GM18502 (cell line): ENCODE results near the gene DMD.

Experiments
- ATAC-seq: cut with Tn5 transposase; IDR thresholded peaks from one replicate; pipeline ENCODE4 v1.9.1; 2021; ENCODE audit warnings: mild to moderate bottlenecking; ENCODE audit not compliant: unreplicated experiment, poor library complexity

The DMD gene

DNA sequence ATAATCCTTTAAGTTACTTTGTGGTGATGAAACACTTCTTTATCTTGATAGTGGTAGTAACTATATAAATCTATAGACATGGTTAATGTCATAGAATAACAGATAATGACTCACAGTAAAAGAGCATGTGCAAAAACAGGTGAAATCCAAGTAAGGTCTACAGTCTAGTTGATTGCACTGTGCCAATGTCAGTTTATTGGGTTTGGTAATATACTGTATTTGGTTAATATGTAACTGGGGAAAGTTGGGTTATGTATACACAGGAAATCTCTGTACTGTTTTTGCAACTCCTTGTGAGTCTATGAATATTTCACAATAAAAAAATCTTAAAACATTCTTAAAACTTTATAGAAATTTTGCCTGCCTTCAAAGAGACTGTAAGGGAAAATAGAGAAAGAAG lies 1071.9 kb downstream of the DMD start:
- ATAC-seq, result no peak

DNA sequence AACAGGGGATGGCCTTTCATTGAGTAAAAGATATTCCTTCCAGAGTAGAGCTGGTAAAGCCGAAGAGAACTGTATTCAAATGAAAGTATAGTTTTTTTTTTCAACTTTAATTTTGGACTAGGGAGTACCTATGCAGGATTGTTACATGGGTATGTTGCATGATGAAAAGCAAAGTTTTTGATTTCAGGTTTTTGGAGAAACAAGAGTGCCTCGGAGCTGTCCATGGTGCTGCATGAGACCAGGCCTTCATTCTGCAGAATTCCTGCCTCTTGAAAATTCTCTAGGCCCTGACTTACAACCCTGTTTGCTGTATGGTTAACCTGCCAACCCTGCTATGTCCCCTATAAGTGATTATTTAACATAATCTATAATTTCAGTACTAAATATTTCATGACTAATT lies 1073.8 kb downstream of the DMD start:
- no peak for ATAC-seq

GRCh38 chrX:32126997-32127396 lies 1084.4 kb downstream of the DMD start:
- no peak for ATAC-seq

GRCh38 chrX:32118832-32119231 lies 1092.5 kb downstream of the DMD start:
- ATAC-seq, result no peak

DNA sequence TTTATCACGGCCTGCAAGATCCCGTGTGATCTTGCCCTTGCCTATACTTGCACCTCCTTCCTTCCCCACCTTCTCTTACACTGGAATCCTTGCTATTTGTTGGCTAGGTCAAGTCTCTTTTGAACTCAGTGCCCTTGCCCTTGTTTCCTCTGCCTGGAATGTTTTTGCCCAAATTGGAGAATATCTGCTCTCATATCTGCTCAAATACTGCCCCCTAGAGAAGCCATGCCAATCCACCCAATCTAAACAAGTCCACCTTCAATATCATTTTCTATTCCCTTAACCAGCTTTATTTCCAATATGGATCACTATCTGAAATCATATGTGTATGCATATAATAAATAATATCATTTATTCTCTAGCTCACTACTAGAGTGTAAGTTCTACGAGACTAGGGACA lies 1095.3 kb downstream of the DMD start:
- no peak for ATAC-seq

DNA sequence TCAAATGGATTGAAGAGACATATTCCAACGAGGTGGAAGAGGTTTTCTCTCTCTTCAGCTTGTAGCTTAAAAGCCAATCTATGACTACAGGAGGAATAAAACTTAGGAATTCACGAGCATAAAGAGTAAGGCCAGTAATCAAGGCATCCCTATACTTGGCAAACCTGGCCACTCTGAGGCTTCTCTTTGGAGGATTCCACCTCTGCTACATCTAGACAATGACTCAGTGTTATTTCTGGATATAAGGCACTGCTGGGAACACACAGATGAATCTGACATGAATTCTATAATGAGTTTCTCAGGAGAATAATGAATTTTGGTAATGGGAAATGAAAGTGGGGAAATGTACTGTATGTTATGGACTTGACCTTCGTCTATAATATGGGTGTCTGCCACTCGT lies 1123.7 kb downstream of the DMD start:
- no peak for ATAC-seq

DNA sequence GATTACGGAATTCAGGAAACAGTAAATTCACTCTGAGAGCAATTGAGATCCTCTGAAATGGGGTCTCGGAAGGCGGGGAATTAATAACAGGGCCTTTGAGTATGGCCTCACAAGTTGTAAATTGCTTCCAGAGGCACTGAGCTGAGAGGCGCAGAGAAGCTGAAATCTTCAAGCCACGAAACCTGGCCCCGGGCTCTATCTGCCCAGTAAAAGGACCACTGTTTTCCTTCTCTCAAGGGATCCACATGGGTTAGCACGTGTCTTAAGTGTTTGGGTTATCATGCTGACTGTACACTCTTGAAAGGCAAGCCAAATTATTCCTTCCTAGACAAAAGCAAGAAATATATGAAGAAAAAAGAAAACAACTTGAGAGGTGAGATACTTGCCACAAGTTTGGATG lies 1126.6 kb downstream of the DMD start:
- ATAC-seq, result no peak

- no peak for ATAC-seq
Measured at GRCh38 chrX:32048285-32048684, 1163.1 kb downstream of the DMD start.

- ATAC-seq, result no peak
Measured at GRCh38 chrX:32045149-32045548, 1166.2 kb downstream of the DMD start.

DNA sequence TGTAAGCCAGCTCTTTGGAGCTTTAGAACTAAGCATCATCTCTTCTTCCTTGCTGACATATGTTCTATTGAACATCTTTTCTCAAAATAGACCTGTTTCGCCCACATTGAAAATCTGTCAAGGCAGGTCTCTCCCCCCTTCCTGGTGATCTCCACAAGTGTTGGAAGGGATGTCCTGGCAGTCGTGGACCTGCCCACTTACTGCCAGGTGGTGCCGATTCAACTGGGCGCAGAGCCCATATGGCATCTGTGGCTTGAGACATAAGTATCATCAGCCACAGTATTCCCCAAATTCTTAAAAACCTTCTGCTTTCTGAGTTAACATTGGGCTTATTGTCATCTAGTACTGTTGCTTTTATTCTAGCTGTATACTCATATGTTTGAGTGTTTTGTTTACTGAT lies 1170.2 kb downstream of the DMD start:
- no peak for ATAC-seq

GRCh38 chrX:32026772-32027171 lies 1184.6 kb downstream of the DMD start:
- no peak for ATAC-seq

DNA sequence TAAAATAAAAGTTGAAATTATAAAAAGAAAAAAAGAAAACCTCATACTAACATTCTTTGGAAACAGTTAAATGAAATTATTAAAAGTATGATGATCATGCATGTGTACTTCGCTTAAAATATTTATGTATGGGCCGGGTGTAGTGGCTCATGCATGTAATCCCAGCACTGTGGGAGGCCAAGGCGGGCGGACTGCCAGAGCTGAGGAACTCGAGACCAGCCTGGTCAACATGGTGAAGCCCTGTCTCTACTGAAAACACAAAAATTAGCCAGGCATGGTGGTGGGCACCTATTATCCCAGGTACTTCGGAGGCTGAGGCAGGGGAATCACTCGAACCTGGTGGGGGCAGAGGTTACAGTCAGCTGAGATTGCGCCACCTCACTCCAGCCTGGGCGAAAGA lies 1187.3 kb downstream of the DMD start:
- ATAC-seq, result no peak

DNA sequence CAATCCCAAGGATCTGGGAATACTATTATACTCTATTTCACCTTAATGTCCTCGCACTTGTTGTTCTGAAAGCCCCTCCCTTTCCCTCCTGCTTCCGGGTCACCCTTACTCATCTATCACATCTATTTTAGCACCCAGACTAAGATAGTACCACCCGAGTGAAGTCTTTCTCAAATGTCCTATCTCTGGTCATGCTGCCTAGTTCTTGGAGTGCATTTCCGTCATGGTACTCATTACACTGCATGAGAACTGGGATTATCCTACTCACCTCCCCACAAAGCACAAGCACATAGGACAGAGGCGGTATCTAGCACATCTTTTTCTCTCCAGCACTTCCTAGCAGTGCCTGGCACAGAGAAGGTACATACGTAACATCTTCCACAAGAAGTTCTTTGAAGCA lies 1195.2 kb downstream of the DMD start:
- no peak for ATAC-seq

GRCh38 chrX:32010948-32011347 lies 1200.4 kb downstream of the DMD start:
- no peak for ATAC-seq

- ATAC-seq, result no peak
Measured at GRCh38 chrX:32010212-32010611, 1201.1 kb downstream of the DMD start.

DNA sequence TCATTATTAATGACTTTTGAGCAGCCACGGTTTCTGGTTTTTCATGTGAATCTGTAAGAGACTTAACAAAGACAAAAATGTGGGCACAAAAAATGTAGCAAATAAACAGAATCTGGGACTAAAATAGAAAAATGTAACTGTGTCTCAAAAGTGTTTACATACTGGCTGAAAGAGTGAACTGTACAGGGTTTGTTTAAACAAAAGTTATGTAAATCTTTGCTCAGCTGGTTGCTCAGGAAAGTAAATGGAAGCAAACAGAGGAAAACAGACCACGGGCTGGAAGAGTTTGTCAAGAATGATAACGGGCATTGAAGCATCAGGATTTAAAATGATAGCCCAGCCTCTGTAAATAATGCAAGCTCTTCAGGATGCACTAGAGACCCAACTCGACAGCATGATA lies 1217.7 kb downstream of the DMD start:
- ATAC-seq, result no peak

- no peak for ATAC-seq
Measured at GRCh38 chrX:31988975-31989374, 1222.4 kb downstream of the DMD start.

GRCh38 chrX:31981546-31982062 lies 1229.7 kb downstream of the DMD start:
- ATAC-seq, result no peak

- ATAC-seq, result no peak
Measured at GRCh38 chrX:31969714-31970113, 1241.6 kb downstream of the DMD start.

- no peak for ATAC-seq
Measured at GRCh38 chrX:31962256-31962655, 1249.1 kb downstream of the DMD start.

DNA sequence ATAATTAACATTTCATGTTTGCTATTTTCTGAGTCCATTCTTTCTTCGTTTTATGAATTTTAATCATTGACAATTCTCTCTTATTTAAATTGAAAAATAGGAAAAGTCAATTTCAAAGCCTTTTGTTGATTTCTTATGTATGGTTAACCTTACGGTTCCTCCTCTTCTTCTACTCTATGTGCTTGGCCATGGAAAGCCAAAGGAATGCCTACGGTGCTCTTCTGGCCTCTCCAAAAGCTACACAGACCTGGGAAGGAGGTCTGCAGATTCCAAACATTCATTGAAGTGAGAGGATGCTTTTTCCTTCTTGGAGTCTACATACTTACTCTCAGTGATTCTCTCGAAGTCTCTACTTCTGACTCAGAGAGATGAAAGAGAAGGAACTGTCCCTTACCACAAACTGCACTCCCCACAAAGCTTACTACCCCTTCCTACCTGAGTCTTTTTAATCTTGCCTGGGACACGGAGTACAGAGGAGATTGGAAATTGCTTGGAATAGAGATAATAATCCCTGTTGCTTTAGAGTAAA lies 1276.4 kb downstream of the DMD start:
- no peak for ATAC-seq

DNA sequence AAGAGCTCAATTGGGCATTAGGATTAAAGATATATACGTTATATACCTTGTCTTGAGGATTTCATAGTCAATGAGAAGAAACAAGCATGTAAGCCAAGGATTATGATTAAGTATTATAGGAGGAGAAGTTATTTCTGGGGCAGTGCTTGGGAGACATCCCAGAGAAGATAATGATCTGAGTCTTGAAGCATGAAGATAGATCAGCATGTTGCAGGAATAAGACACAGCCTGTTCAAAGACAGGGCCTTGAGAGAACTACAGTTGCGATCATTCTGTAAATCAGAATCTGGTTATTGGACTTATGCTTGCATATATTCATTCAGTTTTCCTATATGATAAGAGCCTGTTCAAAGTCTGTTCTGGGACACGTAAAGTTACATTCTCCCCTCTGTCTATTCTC lies 1277.3 kb downstream of the DMD start:
- ATAC-seq, result no peak

- ATAC-seq, result no peak
Measured at GRCh38 chrX:31932769-31933168, 1278.6 kb downstream of the DMD start.
